PC-9 (cell line): Measurements from ENCODE around the gene SCLY.

ENCODE experiments used
- CTCF ChIP-seq: fragments of 200-600 bp; sonication (generic); conservative IDR thresholded peaks from 2 replicates; pipeline ENCODE4 v1.6.1; 2017; ENCODE audit warnings: mixed run types, antibody characterized with exemption, mild to moderate bottlenecking, moderate library complexity
- EZH2 ChIP-seq: fragments of 200-600 bp; sonication (generic); IDR thresholded peaks from 2 replicates; pipeline ENCODE4 v1.8.0; 2017; ENCODE audit warnings: antibody characterized with exemption, low read depth

GRCh38 chr2:238131761-238132462 lies 71.1 kb downstream of the SCLY start:
- TF ChIP-seq CTCF (no peak), EZH2 (no peak)
